Stimulated activated CD8-positive, alpha-beta memory T cell treated with anti-CD3 and anti-CD28 coated beads, Interleukin-4, amount 100 ng/mL, for 1 hour (primary cell): ENCODE measurements around the gene TULP4.
"Not testable (repeated sequence)": the region's sequence is repeated elsewhere in the genome, so short reads cannot be mapped to it uniquely, and the experiment has no call there.

Source experiments
- DNase-seq, 2 donors: peaks; one replicate each; pipeline ENCODE4 v3.0.0-alpha.2; 2020; ENCODE audit warnings: low read depth in 2 of 2, low spot score in 1 of 2

The TULP4 gene

DNA sequence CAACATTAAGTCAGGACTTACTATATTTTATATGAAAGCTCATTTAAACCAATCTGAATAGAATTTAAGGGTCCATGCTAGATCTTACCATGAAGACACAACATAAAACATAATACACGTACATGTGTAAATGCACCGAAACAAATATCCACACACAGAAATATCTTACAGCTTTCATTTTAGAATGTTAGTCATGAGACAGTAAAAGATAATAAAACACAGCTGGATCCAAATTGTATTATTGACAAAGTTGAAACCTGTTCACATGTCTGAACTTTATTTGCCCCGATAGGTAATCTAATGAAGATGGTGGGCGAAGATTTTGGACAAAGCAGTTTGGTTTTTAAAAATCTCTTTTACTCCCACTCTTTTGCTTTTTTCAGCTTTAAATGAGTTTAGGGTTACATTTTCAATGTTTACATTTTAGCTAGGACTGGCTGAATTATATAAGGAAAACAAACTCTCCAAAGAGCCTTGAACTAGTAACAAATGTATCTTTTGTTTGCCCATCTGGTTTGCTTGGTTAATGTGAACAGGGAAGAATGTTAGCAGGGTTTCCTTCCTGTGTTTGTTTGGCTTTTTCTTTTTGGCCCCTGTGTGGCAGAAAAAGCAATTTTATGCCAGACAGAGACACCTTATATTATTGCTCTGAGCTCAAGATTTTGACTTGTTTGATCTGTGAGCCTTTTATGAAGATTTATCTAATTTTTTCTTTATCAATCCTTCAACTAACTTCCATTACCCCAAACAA, 242.5 kb downstream of the TULP4 start:
- DNase-seq, result no peak

DNA sequence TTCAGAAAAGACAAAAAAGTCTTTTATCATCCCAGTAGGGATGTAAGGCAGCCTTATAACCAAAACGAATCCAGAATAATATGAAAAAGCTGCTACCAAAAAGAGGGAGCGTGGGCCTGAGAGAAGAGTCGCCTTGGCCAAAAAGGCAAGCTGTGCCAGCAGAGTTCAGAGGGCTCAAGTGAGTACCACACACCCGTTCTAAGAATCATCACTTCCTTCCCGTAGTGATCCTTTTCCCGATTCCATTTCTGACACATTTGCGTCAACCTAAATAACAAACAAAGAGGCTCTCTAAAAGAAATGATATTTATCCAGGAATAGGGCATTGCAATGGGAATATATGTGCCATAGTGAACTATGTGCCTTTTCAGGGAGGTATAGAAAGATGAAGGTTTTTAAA, 243.8 kb downstream of the TULP4 start:
- DNase-seq, result no peak

DNA sequence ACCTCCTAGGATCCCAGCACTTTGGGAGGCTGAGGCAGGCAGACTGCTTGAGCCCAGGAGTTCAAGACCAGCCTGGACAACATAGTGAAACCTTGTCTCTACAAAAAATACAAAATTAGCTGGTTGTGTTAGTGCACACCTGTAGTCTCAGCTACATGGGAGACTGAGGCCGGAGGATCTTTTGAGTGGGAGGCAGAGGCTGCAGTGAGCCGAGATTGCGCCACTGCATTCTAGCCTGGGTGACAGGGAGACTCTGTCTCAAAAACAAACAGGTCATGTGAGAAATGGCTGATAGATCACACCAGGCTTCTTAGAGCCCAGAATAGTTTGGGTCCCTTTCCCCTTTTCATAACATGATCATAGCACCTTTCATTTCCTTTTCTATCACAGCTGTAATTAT, 244.8 kb downstream of the TULP4 start:
- DNase-seq, result not testable (repeated sequence)

DNA sequence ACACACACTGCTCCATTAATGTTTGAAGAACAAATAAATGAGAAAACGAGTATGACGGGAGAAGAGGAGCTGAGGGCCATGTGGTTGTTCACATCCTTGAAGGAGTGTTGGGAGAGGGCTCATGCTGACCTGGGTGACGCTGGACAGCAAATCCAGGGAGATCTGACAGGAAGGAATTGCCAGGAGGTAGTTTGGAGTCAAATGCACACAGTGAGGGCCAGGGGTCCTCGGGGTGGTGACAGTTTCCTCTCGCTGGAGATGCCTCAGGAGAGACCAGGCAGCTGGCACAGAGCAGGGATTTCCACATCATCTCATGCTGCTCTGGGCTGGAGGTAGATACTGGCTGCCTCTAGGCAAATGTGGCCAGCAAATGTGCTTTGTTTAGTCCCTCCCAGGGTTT, 245.7 kb downstream of the TULP4 start:
- DNase-seq, result no peak

DNA sequence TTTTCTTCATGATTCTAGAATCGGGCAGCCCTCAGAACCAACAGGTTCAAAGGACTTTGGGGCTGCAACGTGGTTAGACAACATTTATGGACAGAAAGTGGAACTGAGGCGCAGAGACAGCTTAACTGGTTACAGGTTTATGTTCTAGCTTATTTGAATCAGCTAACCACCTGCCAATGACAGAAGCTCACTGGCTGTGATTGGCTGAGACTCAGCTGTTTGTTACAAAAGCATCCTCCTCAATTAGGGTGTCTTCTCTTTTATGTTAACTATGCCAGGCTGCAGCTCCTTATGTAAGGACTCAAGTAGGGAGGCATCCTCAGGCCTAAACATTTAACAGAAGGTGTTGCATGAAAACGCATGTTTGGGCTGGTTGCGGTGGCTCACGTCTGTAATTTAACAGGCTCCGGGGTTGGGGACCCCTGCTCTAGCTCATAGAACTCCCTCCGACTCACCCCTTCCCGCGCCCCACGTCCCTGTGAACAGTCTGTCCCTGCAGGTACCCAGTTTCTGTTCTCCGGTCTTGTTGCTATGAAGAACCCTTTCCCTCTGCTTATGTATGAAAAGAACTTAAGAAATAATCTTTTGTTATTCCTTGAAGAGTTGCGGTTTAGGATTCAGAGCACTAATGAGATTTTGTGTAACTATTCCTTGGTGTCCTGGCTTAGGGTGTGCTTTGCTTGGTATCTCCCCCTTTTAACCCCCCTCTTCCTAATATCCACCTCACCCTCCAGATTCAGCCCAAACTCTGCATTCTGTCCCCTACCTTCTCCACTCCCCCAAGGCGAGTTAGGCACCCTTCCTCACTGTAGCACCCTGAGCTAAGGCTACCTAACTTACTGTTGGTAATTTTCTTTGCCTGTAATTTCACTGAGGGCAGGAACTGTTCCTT, 246.4 kb downstream of the TULP4 start:
- DNase-seq, result no peak

DNA sequence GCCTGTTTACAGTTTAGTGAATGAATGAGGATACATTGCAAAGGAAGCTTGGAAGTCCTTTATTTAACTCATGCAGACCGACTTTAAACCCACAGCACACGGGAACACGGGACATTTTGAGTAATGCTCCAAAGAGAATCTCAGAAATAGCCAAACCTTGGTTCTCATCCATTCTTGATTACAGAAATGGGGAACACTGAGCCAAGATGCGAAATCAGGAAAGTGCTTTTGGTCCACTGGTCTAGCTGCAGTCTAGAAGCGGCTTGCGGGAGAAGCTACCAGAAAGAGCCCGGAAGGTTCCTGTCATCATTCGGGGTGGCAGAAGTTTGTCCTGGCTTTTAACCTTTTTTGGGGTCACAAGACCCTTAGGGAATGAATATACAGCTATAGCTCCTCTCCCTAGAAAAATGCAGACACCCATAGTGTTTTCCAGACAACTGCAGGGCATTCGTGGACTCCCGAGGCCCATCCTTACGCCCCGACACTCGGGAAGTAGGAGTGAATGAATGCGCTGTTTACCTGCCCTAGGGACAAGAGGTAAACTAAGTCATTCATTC, 247.2 kb downstream of the TULP4 start:
- DNase-seq, result no peak

DNA sequence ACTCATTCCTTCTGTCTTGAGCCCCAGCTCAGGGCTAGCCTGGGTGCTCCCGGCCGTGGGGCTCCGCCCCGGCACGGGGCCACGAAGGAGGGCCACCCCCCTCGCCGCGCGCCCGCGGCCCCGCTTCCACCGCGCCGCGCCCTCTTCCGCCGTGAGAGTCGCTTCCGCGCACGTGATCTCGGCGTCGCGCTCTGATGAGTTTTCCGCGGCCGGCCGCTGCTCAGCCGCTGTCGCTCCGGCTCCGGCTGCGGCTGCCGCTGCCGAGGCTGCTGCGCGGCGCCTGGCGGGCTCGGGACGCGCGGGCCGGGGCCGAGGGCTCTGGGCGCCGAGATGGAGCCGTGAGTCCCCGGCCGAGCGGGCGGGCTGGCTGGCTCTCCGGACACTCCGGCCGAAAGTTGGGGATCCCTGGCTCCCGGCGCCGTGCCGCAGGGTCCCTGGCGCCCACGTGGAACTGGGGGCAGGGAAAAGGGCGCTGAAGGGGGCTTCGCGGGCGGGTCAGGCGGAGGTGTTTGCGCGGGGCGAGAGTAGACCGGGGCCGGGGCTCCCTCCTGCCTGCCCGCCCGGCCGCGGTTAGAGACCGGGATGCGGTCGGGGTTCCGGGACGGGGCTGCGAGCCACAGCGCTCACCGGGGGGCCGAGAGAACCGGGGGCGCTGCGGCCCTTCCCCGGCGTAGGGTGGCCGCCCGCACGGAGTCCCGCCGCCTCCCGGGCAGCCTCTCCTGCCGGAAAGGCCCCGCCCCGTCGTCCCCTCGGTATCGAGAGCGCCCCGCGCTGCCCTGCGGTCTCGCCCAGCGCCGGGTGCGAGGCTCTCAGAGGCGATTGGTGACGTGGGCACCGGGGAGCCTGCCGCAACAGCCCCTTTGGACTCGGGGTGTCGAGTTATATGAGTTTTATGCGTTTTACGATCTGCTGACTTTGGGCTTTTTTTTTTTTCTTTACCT, 247.9 kb downstream of the TULP4 start, which contains the start of gene TMEM181:
TMEM181 (plus strand) TSS at position 197 of the 941 bp plus-strand sequence; CDS start at position 331, 134 bp downstream.
- DNase-seq, result peak; percentile 67 to 73

DNA sequence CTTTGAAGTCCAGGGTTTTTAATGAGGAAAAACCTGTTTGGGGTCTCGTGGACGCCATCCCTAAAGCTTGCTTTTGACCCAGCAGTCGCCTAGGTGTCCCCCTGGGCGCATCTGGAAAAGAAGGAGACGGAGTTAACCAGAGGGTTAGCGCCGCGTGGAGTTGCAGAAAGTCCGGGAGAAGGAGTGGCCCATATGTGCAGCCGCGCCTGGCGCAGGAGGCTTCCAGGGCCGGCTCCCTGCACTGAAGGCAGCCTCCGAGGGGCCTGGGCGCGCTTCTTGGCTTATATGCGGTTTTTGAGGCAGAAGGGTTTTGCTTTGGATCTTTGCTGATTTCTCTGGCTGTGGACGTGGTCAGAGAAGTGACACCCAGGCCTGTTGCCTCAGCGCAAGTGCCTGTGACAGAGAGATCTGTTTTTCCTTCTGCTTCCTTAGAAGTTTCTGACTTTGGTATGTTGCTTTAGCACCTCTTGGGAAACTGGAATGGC, 248.6 kb downstream of the TULP4 start:
- DNase-seq, result no peak
